ENCODE data around the gene PANK2. TPM values are rescaled to one million over a fixed set of nuclear protein-coding genes. Genes with fewer than 3 reads are reported as not detected.

PANK2 gene
- total RNA-seq, 1 experiment from 2014 or later = 41.6 TPM

DNA sequence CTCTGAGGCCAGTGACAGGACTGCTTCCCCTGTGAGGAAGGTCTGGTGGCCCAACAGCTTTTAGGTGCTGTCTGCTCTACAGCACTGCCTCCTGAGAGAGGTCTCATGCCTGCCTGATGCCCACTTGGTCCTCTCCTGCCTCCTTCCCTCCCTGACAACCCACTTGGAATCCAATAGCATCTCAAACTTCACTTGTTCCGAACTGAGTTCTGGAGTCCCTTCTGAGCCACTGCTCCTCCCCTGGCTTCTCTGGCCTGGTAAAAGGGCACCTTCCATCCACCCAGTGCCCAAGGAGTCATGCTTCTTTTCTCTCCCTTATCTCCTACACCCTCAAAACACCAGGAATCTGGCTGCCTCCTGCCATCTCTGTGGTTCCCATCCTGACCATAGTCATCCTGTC, 40.6 kb upstream of the PANK2 start:
- no peak for ATAC-seq
- peaks cover 13 to 38% of the 10 kb centered on the region in 2 experiments for H3K4me1 ChIP-seq (ENCODE audit: control insufficient read depth in 1 of 2, insufficient read depth in 2 of 2, low read length in 2 of 2)
- no peaks in the 10 kb centered on the region for H3K36me3 ChIP-seq (ENCODE audit: control insufficient read depth in 1 of 2, insufficient read depth in 2 of 2, low read length in 2 of 2)
- no peak overlapping the region for H3K27ac ChIP-seq (ENCODE audit: low read depth, low read length)
- H2AFZ ChIP-seq (ENCODE audit: low read depth, low read length, poor library complexity, severe bottlenecking) = no peak overlapping the region
- H3K9ac ChIP-seq (ENCODE audit: low read length) = no peak overlapping the region
- no TSS peak for BruUV-seq (replicated peaks)
- intact Hi-C loops (cut with micrococcal nuclease) = no loop called here
- RAD21 ChIA-PET (ENCODE audit: low non-redundant PET in 1 of 2, low total read pairs in 2 of 2, uncharacterized antibody in 2 of 2, unreplicated experiment in 2 of 2) = no interaction called here
- H3K9me2 ChIP-seq (ENCODE audit: insufficient read depth) = no peaks in the 10 kb centered on the region
- H4K20me1 ChIP-seq (ENCODE audit: insufficient read depth) = no peaks in the 10 kb centered on the region
- POLR2A ChIA-PET = no interaction called here
- no peak overlapping the region for H3K4me2 ChIP-seq (ENCODE audit: low read length)
- H3K9me3 ChIP-seq (ENCODE audit: control insufficient read depth in 1 of 2, insufficient read depth in 1 of 2, low read depth in 1 of 2, low read length in 2 of 2) = no peaks in the 10 kb centered on the region
- H3K79me2 ChIP-seq (ENCODE audit: insufficient read depth, low read length) = peaks cover 28% of the 10 kb centered on the region; the same call in 1 of the 2 replicates
- DNase-seq (ENCODE audit: low read depth, low spot score) = no peak
- H3K4me3 ChIP-seq (replicated peaks in 1 of 2; ENCODE audit: low read depth in 1 of 2, low read length in 2 of 2) = no peak overlapping the region
- TF ChIP-seq EGR1 (IDR thresholded peaks at IDR 0.05; ENCODE audit: low read depth) (no peak), REST (IDR thresholded peaks at IDR 0.05; ENCODE audit: low read depth) (no peak), RAD21 (IDR thresholded peaks at IDR 0.05; ENCODE audit: low read depth) (no peak)
- H3K27me3 ChIP-seq (ENCODE audit: insufficient read depth, low read length) = no peaks in the 10 kb centered on the region
- CTCF ChIA-PET = no interaction called here

GRCh38 chr20:3854462-3854871, 34.7 kb upstream of the PANK2 start:
- peaks cover 57% of the 10 kb centered on the region for H3K79me2 ChIP-seq (ENCODE audit: insufficient read depth, low read length)
- H3K4me1 ChIP-seq (ENCODE audit: control insufficient read depth in 1 of 2, insufficient read depth in 2 of 2, low read length in 2 of 2) = peaks cover 0 to 14% of the 10 kb centered on the region in 2 experiments; a peak in 2 of 4 replicates
- ChIA-PET CTCF (interaction anchor here (0.6 to 4.1 kb wide), 19 partner anchors 8 to 231 kb away, joined by 3 to 43 read pairs (median 4); partner anchors contain the start of genes AP5S1, CDC25B, CENPB and MAVS), RAD21 (ENCODE audit: low non-redundant PET in 1 of 2, low total read pairs in 2 of 2, uncharacterized antibody in 2 of 2, unreplicated experiment in 2 of 2) (interaction anchor here (0.8 to 1.7 kb wide), 5 partner anchors 10 to 102 kb away, joined by 3 to 8 read pairs (median 4); partner anchors contain the start of gene SPEF1 (in 1 of the 2)), POLR2A (interaction anchor here (0.7 to 1.0 kb wide), 2 partner anchors 9 to 1011 kb away, joined by 3 to 6 read pairs; no protein-coding TSS in a partner anchor)
- H3K27me3 ChIP-seq (ENCODE audit: insufficient read depth, low read length) = no peaks in the 10 kb centered on the region
- TSS peak; percentile 18 for BruUV-seq (replicated peaks)
- no peaks in the 10 kb centered on the region for H3K9me2 ChIP-seq (ENCODE audit: insufficient read depth)
- H3K27ac ChIP-seq (ENCODE audit: low read depth, low read length) = no peak overlapping the region
- ATAC-seq (peak; percentile 40; the same call in 1 of the 2 replicates), DNase-seq (ENCODE audit: low read depth, low spot score) (no peak)
- peaks cover 4% of the 10 kb centered on the region; the same call in 1 of the 2 replicates for H4K20me1 ChIP-seq (ENCODE audit: insufficient read depth)
- H3K4me3 ChIP-seq (replicated peaks in 1 of 2; ENCODE audit: low read depth in 1 of 2, low read length in 2 of 2) = no peak overlapping the region
- H3K36me3 ChIP-seq (ENCODE audit: control insufficient read depth in 1 of 2, insufficient read depth in 2 of 2, low read length in 2 of 2) = peaks cover 25 to 26% of the 10 kb centered on the region in 2 experiments
- H3K9me3 ChIP-seq (ENCODE audit: control insufficient read depth in 1 of 2, insufficient read depth in 1 of 2, low read depth in 1 of 2, low read length in 2 of 2) = no peaks in the 10 kb centered on the region
- H2AFZ ChIP-seq (ENCODE audit: low read depth, low read length, poor library complexity, severe bottlenecking) = no peak overlapping the region
- intact Hi-C loops (cut with micrococcal nuclease) = no loop called here
- no peak overlapping the region for H3K9ac ChIP-seq (ENCODE audit: low read length)
- no peak overlapping the region for H3K4me2 ChIP-seq (ENCODE audit: low read length)
- TF ChIP-seq, protein P1, sequence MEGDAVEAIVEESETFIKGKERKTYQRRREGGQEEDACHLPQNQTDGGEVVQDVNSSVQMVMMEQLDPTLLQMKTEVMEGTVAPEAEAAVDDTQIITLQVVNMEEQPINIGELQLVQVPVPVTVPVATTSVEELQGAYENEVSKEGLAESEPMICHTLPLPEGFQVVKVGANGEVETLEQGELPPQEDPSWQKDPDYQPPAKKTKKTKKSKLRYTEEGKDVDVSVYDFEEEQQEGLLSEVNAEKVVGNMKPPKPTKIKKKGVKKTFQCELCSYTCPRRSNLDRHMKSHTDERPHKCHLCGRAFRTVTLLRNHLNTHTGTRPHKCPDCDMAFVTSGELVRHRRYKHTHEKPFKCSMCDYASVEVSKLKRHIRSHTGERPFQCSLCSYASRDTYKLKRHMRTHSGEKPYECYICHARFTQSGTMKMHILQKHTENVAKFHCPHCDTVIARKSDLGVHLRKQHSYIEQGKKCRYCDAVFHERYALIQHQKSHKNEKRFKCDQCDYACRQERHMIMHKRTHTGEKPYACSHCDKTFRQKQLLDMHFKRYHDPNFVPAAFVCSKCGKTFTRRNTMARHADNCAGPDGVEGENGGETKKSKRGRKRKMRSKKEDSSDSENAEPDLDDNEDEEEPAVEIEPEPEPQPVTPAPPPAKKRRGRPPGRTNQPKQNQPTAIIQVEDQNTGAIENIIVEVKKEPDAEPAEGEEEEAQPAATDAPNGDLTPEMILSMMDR (IDR thresholded peaks at IDR 0.05 in 2 of 3, conservative IDR thresholded peaks at IDR 0.05 in 1 of 3; ENCODE audit: borderline replicate concordance in 1 of 3, insufficient read depth in 1 of 3, low read depth in 2 of 3, low read length in 2 of 3) = no peak
- no peak for TF ChIP-seq ZBTB33 (IDR thresholded peaks at IDR 0.05; ENCODE audit: extremely low read depth, insufficient replicate concordance, low read length)
- no peak for TF ChIP-seq CEBPB (IDR thresholded peaks at IDR 0.05; ENCODE audit: low read depth)
- no peak for TF ChIP-seq RAD21 (IDR thresholded peaks at IDR 0.05; ENCODE audit: low read depth)
- TF ChIP-seq POLR2A (IDR thresholded peaks at IDR 0.05; ENCODE audit: borderline replicate concordance, extremely low read depth, insufficient read depth, insufficient read length) = no peak
- no peak for TF ChIP-seq JUND (IDR thresholded peaks at IDR 0.05)
- TF ChIP-seq SIN3A (IDR thresholded peaks at IDR 0.05; ENCODE audit: low read depth) = no peak
